Activated CD4-positive, alpha-beta T cell treated with anti-CD3 and anti-CD28 coated beads for 36 hours (primary cell): ENCODE data around the gene NBPF20. TPM values are rescaled to one million over a fixed set of nuclear protein-coding genes. Genes with fewer than 3 reads are reported as not detected.
A peak's percentile ranks its signal among the peaks of the same experiment; 100 is the strongest.
"Not testable (repeated sequence)": the region's sequence is repeated elsewhere in the genome, so short reads cannot be mapped to it uniquely, and the experiment has no call there.

Experiments used
- ATAC-seq: fragments of 200-7000 bp; cut with Tn5 transposase; one replicate; pipeline ENCODE4 v1.10.0; 2021; ENCODE audit warnings: mild to moderate bottlenecking, moderate library complexity
- CTCF ChIA-PET: fragments of 350-600 bp; sonication (Branson Sonifier 250); formaldehyde crosslinking; loops from one replicate; lab custom pipeline; 2021; ENCODE audit warnings: antibody characterized with exemption; lab: Charles Lee
- POLR2A ChIA-PET: fragments of 350-600 bp; sonication (Branson Sonifier 250); formaldehyde crosslinking; loops from one replicate; lab custom pipeline; 2021; ENCODE audit warnings: antibody characterized with exemption, inconsistent platforms; lab: Charles Lee
- DNase-seq: peaks from one replicate; pipeline ENCODE4 v3.0.0-alpha.2; 2020
- H3K27ac Mint-ChIP-seq: one replicate; pipeline ENCODE4 v1.8.0; 2021; ENCODE audit warnings: mixed read lengths
- H3K27me3 Mint-ChIP-seq: one replicate; pipeline ENCODE4 v1.8.0; 2021; ENCODE audit warnings: mixed read lengths
- H3K36me3 Mint-ChIP-seq: one replicate; pipeline ENCODE4 v1.8.0; 2021; ENCODE audit warnings: low read depth, mixed read lengths
- H3K4me1 Mint-ChIP-seq: one replicate; pipeline ENCODE4 v1.8.0; 2021; ENCODE audit warnings: mixed read lengths
- H3K4me3 Mint-ChIP-seq: one replicate; pipeline ENCODE4 v1.8.0; 2021; ENCODE audit warnings: mild to moderate bottlenecking, moderate library complexity, mixed read lengths
- H3K9me3 Mint-ChIP-seq: one replicate; pipeline ENCODE4 v1.8.0; 2021; ENCODE audit warnings: low read depth, mixed read lengths
- intact Hi-C, 2 experiments: fragments of 100-400 bp; cut with DNase I in 1 of 2; cut with micrococcal nuclease in 1 of 2; formaldehyde crosslinking; loops; one replicate each; pipeline versions ENCODE4 v1.14.2 to v1.15.1; 2022 to 2024; cut with DNase I, micrococcal nuclease
- total RNA-seq, 2 experiments: library from RNA; stranded (reverse); gene quantifications; one replicate each; pipeline ENCODE4 v1.2.3, GENCODE V29; 2021

Gene NBPF20
- total RNA-seq, 2 experiments from 2014 or later = 1.2 to 1.5 TPM

DNA sequence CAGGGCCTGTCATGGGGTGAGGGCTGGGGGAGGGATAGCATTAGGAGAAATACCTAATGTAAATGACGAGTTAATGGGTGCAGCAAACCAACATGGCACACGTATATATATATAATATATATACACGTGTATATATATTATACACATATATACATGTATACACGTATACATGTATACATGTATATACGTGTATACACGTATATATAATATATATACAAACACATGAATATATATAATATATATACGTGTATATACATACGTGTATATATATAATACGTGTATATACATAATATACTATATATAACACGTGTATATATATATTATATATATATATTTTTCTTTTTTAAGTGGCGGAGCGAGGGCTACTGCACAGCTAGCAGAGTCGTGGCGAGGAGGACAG is 18.1 kb downstream of the NBPF20 start:
- H3K36me3 Mint-ChIP-seq, H3K27me3 Mint-ChIP-seq, H3K4me3 Mint-ChIP-seq, CTCF ChIA-PET, H3K27ac Mint-ChIP-seq, H3K4me1 Mint-ChIP-seq, POLR2A ChIA-PET, DNase-seq, intact Hi-C loops, H3K9me3 Mint-ChIP-seq, ATAC-seq: not testable (repeated sequence)

- H3K4me3 Mint-ChIP-seq, POLR2A ChIA-PET, H3K36me3 Mint-ChIP-seq, intact Hi-C loops, CTCF ChIA-PET, H3K4me1 Mint-ChIP-seq, ATAC-seq, H3K27ac Mint-ChIP-seq, H3K9me3 Mint-ChIP-seq, H3K27me3 Mint-ChIP-seq: not testable (repeated sequence)
- DNase-seq = peak; percentile 6
These were observed 20.5 kb downstream of the NBPF20 start for GRCh38 chr1:145404949-145405348.

GRCh38 chr1:145400701-145401100 is 24.7 kb downstream of the NBPF20 start:
- H3K4me1 Mint-ChIP-seq, DNase-seq, CTCF ChIA-PET, H3K9me3 Mint-ChIP-seq, H3K36me3 Mint-ChIP-seq, POLR2A ChIA-PET, intact Hi-C loops, H3K4me3 Mint-ChIP-seq, H3K27me3 Mint-ChIP-seq, ATAC-seq, H3K27ac Mint-ChIP-seq: not testable (repeated sequence)

Other genes with a start within 250 kb of the NBPF20 start
- gene PPIAL4D, start 183.4 kb downstream of the NBPF20 start, total RNA-seq = not detected
- 10 to 100 TPM; 17.3 to 21.0 TPM for gene GPR89A, start 182.4 kb upstream of the NBPF20 start, total RNA-seq